Memory B cell (primary cell): ENCODE measurements around the gene MYRIP.
"Not testable (repeated sequence)": the region's sequence is repeated elsewhere in the genome, so short reads cannot be mapped to it uniquely, and the experiment has no call there.

Source experiments
- ATAC-seq: fragments of 150-1000 bp; cut with Tn5 transposase; 2 replicates; pipeline ENCODE4 v1.10.0; 2021; ENCODE audit warnings: low read depth, mild to moderate bottlenecking, moderate library complexity
- DNase-seq, 2 donors: peaks; one replicate each; pipeline ENCODE4 v3.0.0; 2022; ENCODE audit warnings: low spot score in 2 of 2
- H3K27ac Mint-ChIP-seq: one replicate; pipeline ENCODE4 v1.8.0; 2022; ENCODE audit warnings: mild to moderate bottlenecking, moderate library complexity, mixed read lengths
- H3K27me3 Mint-ChIP-seq: one replicate; pipeline ENCODE4 v1.8.0; 2022; ENCODE audit warnings: mixed read lengths
- H3K36me3 Mint-ChIP-seq: one replicate; pipeline ENCODE4 v1.8.0; 2022; ENCODE audit warnings: mild to moderate bottlenecking, mixed read lengths
- H3K4me1 Mint-ChIP-seq: one replicate; pipeline ENCODE4 v1.8.0; 2022; ENCODE audit warnings: mixed read lengths
- H3K4me3 Mint-ChIP-seq: one replicate; pipeline ENCODE4 v1.8.0; 2022; ENCODE audit warnings: mild to moderate bottlenecking, moderate library complexity, mixed read lengths
- H3K9me3 Mint-ChIP-seq: one replicate; pipeline ENCODE4 v1.8.0; 2022; ENCODE audit warnings: mixed read lengths

MYRIP gene

DNA sequence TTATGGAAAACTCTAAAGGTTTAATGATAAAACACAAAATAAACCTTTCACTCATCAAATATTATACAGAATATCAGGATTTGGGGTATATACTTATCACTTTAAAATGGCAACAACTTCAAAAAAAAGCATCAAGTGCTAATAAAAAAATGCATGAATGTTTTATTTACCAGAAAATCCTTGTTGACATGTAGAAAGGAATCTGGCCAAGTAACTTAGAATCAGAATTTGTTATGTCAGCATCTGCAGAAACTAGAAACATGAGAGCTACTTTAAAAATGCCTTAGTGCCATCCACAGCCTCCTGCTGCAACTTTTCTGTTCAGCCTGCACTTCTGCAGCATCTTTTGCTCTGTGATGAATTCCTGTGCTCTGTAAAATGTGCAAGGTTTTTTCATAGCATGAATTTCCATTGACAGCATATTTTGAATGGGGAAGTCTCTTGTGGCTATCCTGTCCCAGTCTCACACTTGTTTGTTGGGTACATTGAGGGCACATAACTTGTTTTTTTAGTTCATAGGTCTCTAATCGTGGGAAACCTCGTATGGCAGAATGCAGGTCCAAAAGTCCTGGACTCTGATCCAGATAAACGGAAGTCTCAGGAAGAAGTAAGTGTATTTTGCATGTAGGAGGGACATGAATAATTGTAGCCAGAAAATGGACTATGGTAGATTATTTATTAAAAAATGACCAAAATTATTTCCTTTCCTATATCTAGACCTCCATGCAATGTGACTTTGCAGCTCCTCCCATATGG lies 21.1 kb upstream of the MYRIP start:
- Mint-ChIP-seq H3K36me3 (no peaks in the 10 kb centered on the region), H3K9me3 (no peaks in the 10 kb centered on the region), H3K4me1 (no peaks in the 10 kb centered on the region), H3K4me3 (no peak overlapping the region), H3K27ac (no peak overlapping the region), H3K27me3 (no peaks in the 10 kb centered on the region)
- ATAC-seq (no peak), DNase-seq (no peak)

GRCh38 chr3:39791603-39792002 lies 17.8 kb upstream of the MYRIP start:
- Mint-ChIP-seq H3K9me3 (peaks cover 2% of the 10 kb centered on the region), H3K36me3 (no peaks in the 10 kb centered on the region), H3K27ac (no peak overlapping the region), H3K4me3 (no peak overlapping the region), H3K4me1 (no peaks in the 10 kb centered on the region), H3K27me3 (peaks cover 5% of the 10 kb centered on the region)
- no peak for ATAC-seq
- DNase-seq = no peak

DNA sequence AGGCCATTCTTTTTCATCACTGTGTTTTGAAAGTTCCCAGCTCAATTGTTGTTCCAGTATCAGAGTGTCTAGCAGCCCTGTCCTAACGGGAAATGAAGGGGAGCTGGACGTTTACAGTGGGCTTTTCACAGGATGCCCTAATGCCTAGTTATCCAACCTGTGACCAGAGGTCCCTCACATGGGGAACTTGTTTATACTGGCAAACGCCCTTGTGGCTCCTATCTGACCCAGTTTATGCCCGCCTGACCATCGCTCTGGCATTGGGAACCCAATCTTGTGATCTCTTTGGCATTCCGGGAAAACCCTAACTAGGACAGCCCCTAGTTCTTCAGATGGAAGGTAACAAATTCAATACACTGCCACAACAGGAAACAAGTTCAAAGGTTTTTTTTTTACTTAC lies 14.5 kb upstream of the MYRIP start:
- peaks cover 7% of the 10 kb centered on the region for H3K27me3 Mint-ChIP-seq
- DNase-seq (no peak), ATAC-seq (no peak)
- H3K4me3 Mint-ChIP-seq = no peak overlapping the region
- H3K36me3 Mint-ChIP-seq = no peaks in the 10 kb centered on the region
- peaks cover 2% of the 10 kb centered on the region for H3K9me3 Mint-ChIP-seq
- no peak overlapping the region for H3K27ac Mint-ChIP-seq
- H3K4me1 Mint-ChIP-seq = no peaks in the 10 kb centered on the region

GRCh38 chr3:39801216-39801615 lies 8.2 kb upstream of the MYRIP start:
- H3K36me3 Mint-ChIP-seq = no peaks in the 10 kb centered on the region
- peaks cover 9% of the 10 kb centered on the region for H3K9me3 Mint-ChIP-seq
- no peak for ATAC-seq
- peaks cover 7% of the 10 kb centered on the region for H3K27me3 Mint-ChIP-seq
- no peak overlapping the region for H3K27ac Mint-ChIP-seq
- H3K4me3 Mint-ChIP-seq = no peak overlapping the region
- no peaks in the 10 kb centered on the region for H3K4me1 Mint-ChIP-seq
- no peak for DNase-seq

DNA sequence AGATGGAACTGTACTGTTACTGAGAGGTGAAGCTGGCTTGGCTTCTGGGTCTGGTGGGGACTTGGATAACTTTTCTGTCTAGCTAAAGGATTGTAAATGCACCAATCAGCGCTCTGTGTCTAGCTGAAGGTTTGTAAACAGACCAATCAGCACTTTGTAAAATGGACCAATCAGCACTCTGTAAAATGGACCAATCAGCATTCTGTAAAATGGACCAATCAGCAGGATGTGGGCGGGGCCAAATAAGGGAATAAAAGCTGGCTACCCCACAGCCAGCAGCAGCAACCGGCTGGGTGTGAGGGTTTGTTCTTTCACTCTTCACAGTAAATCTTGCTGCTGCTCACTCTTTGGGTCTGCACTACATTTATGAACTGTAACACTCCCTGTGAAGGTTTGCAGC lies 6.9 kb upstream of the MYRIP start:
- not testable (repeated sequence) for H3K36me3 Mint-ChIP-seq, H3K4me3 Mint-ChIP-seq

DNA sequence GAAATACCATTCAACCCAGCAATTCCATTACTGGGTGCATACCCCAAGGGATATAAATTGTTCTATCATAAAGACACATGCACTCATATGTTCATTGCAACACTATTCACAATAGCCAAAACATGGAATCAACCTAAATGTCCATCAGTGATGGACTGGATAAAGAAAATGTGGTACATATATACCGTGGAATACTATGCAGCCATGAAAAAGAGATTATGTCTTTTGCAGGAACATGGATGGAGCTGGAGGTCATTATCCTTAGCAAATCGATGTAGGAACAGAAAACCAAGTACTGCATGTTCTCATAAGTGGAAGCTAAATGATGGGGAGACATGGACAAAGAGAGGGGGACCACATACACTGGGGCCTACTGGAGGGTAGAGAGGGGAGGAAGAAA lies 5.5 kb upstream of the MYRIP start:
- H3K4me3 Mint-ChIP-seq = no peak overlapping the region
- no peak overlapping the region for H3K27ac Mint-ChIP-seq
- H3K27me3 Mint-ChIP-seq = peaks cover 12% of the 10 kb centered on the region
- DNase-seq = no peak
- H3K4me1 Mint-ChIP-seq = peaks cover 3% of the 10 kb centered on the region
- H3K9me3 Mint-ChIP-seq = peaks cover 7% of the 10 kb centered on the region
- no peaks in the 10 kb centered on the region for H3K36me3 Mint-ChIP-seq
- no peak for ATAC-seq

More for the DNA sequence above, 6.9 kb upstream of the MYRIP start:
- not testable (repeated sequence) for H3K4me1 Mint-ChIP-seq, H3K9me3 Mint-ChIP-seq, ATAC-seq, DNase-seq, H3K27me3 Mint-ChIP-seq, H3K27ac Mint-ChIP-seq

- H3K36me3 Mint-ChIP-seq = no peaks in the 10 kb centered on the region
- DNase-seq (no peak), ATAC-seq (no peak)
- H3K4me1 Mint-ChIP-seq = peaks cover 6% of the 10 kb centered on the region
- no peak overlapping the region for H3K4me3 Mint-ChIP-seq
- H3K27me3 Mint-ChIP-seq = peaks cover 12% of the 10 kb centered on the region
- H3K9me3 Mint-ChIP-seq = peaks cover 7% of the 10 kb centered on the region
- peak overlapping the region; percentile 24 for H3K27ac Mint-ChIP-seq
Observed at GRCh38 chr3:39804951-39805350, 4.5 kb upstream of the MYRIP start.

DNA sequence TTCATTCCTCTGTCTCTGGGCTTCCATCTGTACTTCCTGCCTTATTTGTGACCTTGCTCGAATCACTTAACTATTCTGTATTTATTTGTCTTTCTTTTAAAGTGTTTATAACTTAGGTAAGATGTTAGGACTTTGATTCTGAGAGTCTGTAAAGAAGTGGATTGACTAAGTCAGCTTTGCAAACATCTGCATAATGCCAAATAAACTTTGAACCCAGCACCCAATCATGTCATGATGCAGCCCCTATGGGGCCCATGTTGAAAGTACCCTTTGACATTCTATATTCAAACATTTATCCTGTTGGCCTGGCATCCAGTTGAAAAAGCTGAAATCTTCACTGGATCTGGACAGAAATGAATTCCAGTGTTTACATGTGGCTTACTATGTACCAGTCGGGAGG lies 3.8 kb upstream of the MYRIP start:
- DNase-seq = no peak
- H3K36me3 Mint-ChIP-seq = no peaks in the 10 kb centered on the region
- H3K9me3 Mint-ChIP-seq = peaks cover 7% of the 10 kb centered on the region
- peaks cover 13% of the 10 kb centered on the region for H3K4me1 Mint-ChIP-seq
- H3K27me3 Mint-ChIP-seq = peaks cover 19% of the 10 kb centered on the region
- no peak for ATAC-seq
- H3K4me3 Mint-ChIP-seq = no peak overlapping the region
- no peak overlapping the region for H3K27ac Mint-ChIP-seq

- no peak overlapping the region for H3K27ac Mint-ChIP-seq
Observed at GRCh38 chr3:39806820-39807219, 2.6 kb upstream of the MYRIP start.

GRCh38 chr3:39808467-39809180 lies 785 bp upstream of the MYRIP start:
- Mint-ChIP-seq H3K36me3 (no peaks in the 10 kb centered on the region), H3K4me3 (peak overlapping the region; percentile 66), H3K27me3 (peaks cover 30% of the 10 kb centered on the region), H3K27ac (peak overlapping the region; percentile 15), H3K9me3 (peaks cover 7% of the 10 kb centered on the region), H3K4me1 (peaks cover 21% of the 10 kb centered on the region)
- ATAC-seq (no peak), DNase-seq (no peak)

More at GRCh38 chr3:39806820-39807219, 2.6 kb upstream of the MYRIP start:
- ATAC-seq (no peak), DNase-seq (no peak)
- Mint-ChIP-seq H3K9me3 (peaks cover 7% of the 10 kb centered on the region), H3K36me3 (no peaks in the 10 kb centered on the region), H3K4me1 (peaks cover 21% of the 10 kb centered on the region), H3K27me3 (peaks cover 29% of the 10 kb centered on the region), H3K4me3 (no peak overlapping the region)

DNA sequence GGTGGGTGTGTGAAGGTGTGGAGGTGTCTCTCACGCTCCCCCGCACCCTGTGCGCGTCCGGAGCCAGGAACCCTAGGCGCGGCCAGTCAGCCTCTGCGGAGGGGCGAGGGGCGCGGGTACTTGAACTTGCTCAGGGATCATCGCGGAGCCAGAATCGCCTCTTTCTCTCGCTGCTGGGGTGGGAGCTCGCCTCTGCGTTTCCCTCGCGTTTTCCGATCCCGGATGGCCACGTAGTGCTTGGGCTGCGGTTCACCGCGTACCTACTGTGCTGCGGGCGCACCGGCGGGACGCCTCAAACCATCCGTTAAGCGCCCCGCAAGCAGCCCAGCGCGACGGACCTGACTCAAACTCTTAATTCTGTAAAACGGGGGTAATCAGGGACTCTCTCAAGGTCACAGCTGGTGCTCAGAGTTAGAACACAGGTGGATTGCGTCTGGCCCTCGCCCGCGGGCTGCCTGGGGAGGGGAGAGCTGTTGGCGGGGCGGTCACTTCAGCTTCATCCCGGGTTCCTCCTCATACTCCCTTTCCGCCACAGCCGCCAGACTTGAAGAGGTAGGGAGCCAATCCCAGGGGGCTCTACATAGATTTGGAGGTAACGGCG lies 686 bp downstream of the MYRIP start:
- Mint-ChIP-seq H3K27ac (no peak overlapping the region), H3K4me1 (peaks cover 21% of the 10 kb centered on the region), H3K4me3 (peak overlapping the region; percentile 83), H3K36me3 (no peaks in the 10 kb centered on the region), H3K9me3 (no peaks in the 10 kb centered on the region), H3K27me3 (peaks cover 34% of the 10 kb centered on the region)
- ATAC-seq (no peak), DNase-seq (no peak)

DNA sequence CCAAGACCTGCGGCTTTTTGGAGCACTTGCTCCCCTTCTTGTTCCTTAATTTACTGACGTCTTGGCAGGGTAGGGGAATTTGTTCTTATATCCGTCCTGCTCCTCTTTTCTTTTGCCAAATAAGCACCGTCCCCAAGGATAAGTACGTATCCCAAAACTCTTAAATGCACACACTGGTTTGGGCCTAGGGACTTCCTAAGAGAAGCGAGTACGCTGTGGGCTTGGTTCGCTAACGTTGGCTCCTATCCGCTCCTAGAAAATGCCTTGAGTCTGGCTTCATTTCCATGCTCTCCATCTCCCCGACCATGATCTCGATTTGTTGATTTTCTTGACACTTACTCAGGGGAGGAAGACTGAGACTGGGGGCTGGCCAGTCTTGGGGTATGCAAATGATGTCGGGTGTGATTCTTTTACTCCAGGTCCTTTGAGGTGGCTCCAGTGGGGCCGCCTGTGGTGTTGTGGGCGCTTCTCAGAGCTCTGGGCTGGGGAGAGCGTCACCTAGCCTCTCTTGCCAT lies 1.3 kb downstream of the MYRIP start:
- Mint-ChIP-seq H3K27ac (no peak overlapping the region), H3K36me3 (no peaks in the 10 kb centered on the region), H3K4me3 (peak overlapping the region; percentile 83), H3K9me3 (no peaks in the 10 kb centered on the region), H3K27me3 (peaks cover 34% of the 10 kb centered on the region), H3K4me1 (peaks cover 21% of the 10 kb centered on the region)
- no peak for ATAC-seq
- no peak for DNase-seq

- no peak for DNase-seq
- no peak overlapping the region for H3K4me3 Mint-ChIP-seq
- ATAC-seq = no peak
- H3K27me3 Mint-ChIP-seq = peaks cover 33% of the 10 kb centered on the region
- H3K9me3 Mint-ChIP-seq = no peaks in the 10 kb centered on the region
- no peaks in the 10 kb centered on the region for H3K36me3 Mint-ChIP-seq
- no peak overlapping the region for H3K27ac Mint-ChIP-seq
- H3K4me1 Mint-ChIP-seq = peaks cover 21% of the 10 kb centered on the region
Observed at GRCh38 chr3:39811561-39811960, 2.2 kb downstream of the MYRIP start.

DNA sequence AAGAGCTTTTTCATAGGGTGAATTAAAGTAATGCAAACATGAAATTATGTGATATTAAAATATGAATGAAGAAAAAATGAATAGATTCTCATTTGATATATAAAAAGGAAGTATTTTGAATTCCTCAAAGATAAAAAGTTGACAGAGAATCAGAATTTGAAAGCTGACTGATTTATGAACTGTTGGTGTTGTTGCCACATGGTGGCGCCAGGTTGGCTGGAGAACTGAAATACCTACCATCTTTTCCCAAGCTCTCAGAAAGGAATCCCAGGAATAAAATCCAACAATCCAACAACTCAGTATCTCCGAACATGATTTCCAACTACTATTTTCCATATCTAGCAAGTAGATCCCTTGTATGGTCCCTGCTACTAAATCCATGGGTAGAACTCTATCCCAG lies 3.1 kb downstream of the MYRIP start:
- ATAC-seq (no peak), DNase-seq (no peak)
- H3K4me1 Mint-ChIP-seq = peaks cover 21% of the 10 kb centered on the region
- H3K27me3 Mint-ChIP-seq = peaks cover 36% of the 10 kb centered on the region
- no peak overlapping the region for H3K4me3 Mint-ChIP-seq
- no peaks in the 10 kb centered on the region for H3K36me3 Mint-ChIP-seq
- H3K27ac Mint-ChIP-seq = no peak overlapping the region
- no peaks in the 10 kb centered on the region for H3K9me3 Mint-ChIP-seq
